Measurements from ENCODE around the gene KLK10. TPM values are rescaled to one million over a fixed set of nuclear protein-coding genes. Genes with fewer than 3 reads are reported as not detected.

The KLK10 gene
- total RNA-seq, 1 donor from 2014 or later: not detected

- DNase-seq (no peak), ATAC-seq (ENCODE audit: low read depth) (no peak)
- Mint-ChIP-seq H3K4me1 (no peaks in the 10 kb centered on the region), H3K36me3 (ENCODE audit: low read depth) (no peaks in the 10 kb centered on the region), H3K9me3 (no peaks in the 10 kb centered on the region), H3K4me3 (no peak overlapping the region), H3K27ac (no peak overlapping the region), H3K27me3 (peaks cover 24% of the 10 kb centered on the region)
- CTCF ChIA-PET: no interaction called here
- POLR2A ChIA-PET: no interaction called here
- intact Hi-C loops (cut with micrococcal nuclease): no loop called here
- no peak for TF ChIP-seq CTCF (IDR thresholded peaks at IDR 0.05)
These were observed 8.4 kb upstream of the KLK10 start for GRCh38 chr19:51027873-51028272.

- POLR2A ChIA-PET: no interaction called here
- no peak for DNase-seq
- H3K9me3 Mint-ChIP-seq: no peaks in the 10 kb centered on the region
- CTCF ChIA-PET: no interaction called here
- intact Hi-C loops (cut with micrococcal nuclease): no loop called here
- no peak overlapping the region for H3K27ac Mint-ChIP-seq
- ATAC-seq (ENCODE audit: low read depth): no peak
- no peak overlapping the region for H3K4me3 Mint-ChIP-seq
- H3K36me3 Mint-ChIP-seq (ENCODE audit: low read depth): no peaks in the 10 kb centered on the region
- peaks cover 28% of the 10 kb centered on the region for H3K27me3 Mint-ChIP-seq
- TF ChIP-seq CTCF (IDR thresholded peaks at IDR 0.05): no peak
- H3K4me1 Mint-ChIP-seq: no peaks in the 10 kb centered on the region
These were observed 7.8 kb upstream of the KLK10 start for GRCh38 chr19:51027126-51027806.

DNA sequence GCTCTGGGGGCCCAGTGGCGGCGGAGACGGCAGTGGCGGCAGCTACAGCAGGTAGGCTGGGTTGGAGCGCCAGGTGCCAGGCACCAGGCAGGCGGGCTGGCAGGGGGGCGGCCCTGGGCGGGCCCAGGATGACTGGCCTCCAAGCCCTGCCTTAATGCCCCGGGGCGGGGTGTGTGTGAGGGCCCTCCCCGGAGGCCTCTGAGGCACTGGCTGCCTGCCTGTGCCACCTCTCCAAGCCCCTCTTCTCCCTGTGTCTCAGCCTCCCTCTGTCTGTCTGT lies 7.0 kb upstream of the KLK10 start, which contains the start of gene KLK11:
KLK11 (minus strand) TSS at position 63 of the 278 bp plus-strand sequence. CDS start 985 bp downstream, outside the sequence.
- Mint-ChIP-seq H3K4me1 (no peaks in the 10 kb centered on the region), H3K36me3 (ENCODE audit: low read depth) (no peaks in the 10 kb centered on the region), H3K9me3 (no peaks in the 10 kb centered on the region), H3K27me3 (peaks cover 27% of the 10 kb centered on the region), H3K4me3 (no peak within 1 kb of the TSS), H3K27ac (no peak within 1 kb of the TSS)
- CTCF ChIA-PET: no interaction called here
- ATAC-seq (ENCODE audit: low read depth): no peak
- POLR2A ChIA-PET: no interaction called here
- TF ChIP-seq CTCF (IDR thresholded peaks at IDR 0.05): no peak
- no peak for DNase-seq
- intact Hi-C loops (cut with micrococcal nuclease): no loop called here

DNA sequence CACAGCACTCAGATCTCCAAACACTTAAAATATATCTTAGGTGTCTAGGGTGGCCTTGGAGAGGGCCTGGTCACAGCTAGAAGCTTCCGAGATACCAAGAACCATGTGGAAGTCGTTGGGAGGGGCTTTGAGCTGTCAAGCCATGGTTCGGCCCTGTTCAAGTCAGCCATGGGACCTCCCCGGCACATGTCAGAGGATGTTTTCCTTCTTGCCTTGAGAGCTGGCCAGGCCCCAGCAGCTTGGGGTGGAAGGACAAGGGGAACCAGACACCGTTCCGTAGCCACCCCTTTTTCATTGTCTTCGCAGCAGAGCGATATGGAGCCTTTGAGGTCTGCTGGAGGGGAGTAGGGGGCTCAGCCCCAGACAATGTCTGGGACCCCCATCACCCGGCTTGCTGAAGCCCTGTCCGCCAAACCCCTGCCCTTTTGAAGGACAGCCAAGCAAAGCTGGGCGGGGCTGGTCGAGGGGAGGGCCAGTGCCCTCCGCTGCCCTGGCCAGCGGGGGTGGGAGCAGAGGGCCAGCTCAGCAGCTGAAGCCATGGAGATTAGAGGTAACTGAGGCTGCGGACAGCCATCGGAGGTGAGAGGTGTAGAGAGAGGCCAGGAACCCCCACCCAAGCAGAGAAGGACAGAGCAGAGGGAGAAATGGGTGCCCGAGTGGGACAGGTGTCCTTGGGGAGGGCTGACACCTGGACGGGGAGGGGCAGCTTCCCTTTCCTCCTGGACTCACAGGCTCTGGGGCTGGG lies 6.5 kb upstream of the KLK10 start:
- intact Hi-C loops (cut with micrococcal nuclease): no loop called here
- Mint-ChIP-seq H3K9me3 (no peaks in the 10 kb centered on the region), H3K4me1 (no peaks in the 10 kb centered on the region), H3K36me3 (ENCODE audit: low read depth) (no peaks in the 10 kb centered on the region), H3K4me3 (no peak overlapping the region), H3K27ac (no peak overlapping the region), H3K27me3 (peaks cover 24% of the 10 kb centered on the region)
- ChIA-PET CTCF (no interaction called here), POLR2A (no interaction called here)
- DNase-seq (no peak), ATAC-seq (ENCODE audit: low read depth) (no peak)
- TF ChIP-seq CTCF (IDR thresholded peaks at IDR 0.05): no peak

- Mint-ChIP-seq H3K9me3 (no peaks in the 10 kb centered on the region), H3K4me3 (no peak overlapping the region), H3K4me1 (no peaks in the 10 kb centered on the region), H3K27me3 (peaks cover 22% of the 10 kb centered on the region), H3K27ac (no peak overlapping the region), H3K36me3 (ENCODE audit: low read depth) (no peaks in the 10 kb centered on the region)
- no peak for TF ChIP-seq CTCF (IDR thresholded peaks at IDR 0.05)
- intact Hi-C loops (cut with micrococcal nuclease): no loop called here
- POLR2A ChIA-PET: no interaction called here
- no peak for ATAC-seq (ENCODE audit: low read depth)
- CTCF ChIA-PET: no interaction called here
- no peak for DNase-seq
These were observed 5.9 kb upstream of the KLK10 start for GRCh38 chr19:51025401-51025800.
